NCI-H1436 (cell line): ENCODE results near the gene ANKRD22.
"Not testable (repeated sequence)": the region's sequence is repeated elsewhere in the genome, so short reads cannot be mapped to it uniquely, and the experiment has no call there.

Source experiments
- DNase-seq: peaks from one replicate; lab custom pipeline; 2025; lab: John Stamatoyannopoulos, UW

Gene ANKRD22

GRCh38 chr10:88851706-88852105, at the start of gene ANKRD22:
Gene ANKRD22 (minus strand): TSS chr10:88851844. CDS start chr10:88851607, 237 bp downstream.
- DNase-seq: no peak

GRCh38 chr10:88899886-88900285, 48.2 kb upstream of the ANKRD22 start:
- no peak for DNase-seq

- no peak for DNase-seq
These were observed 47.1 kb upstream of the ANKRD22 start for GRCh38 chr10:88898727-88899126.

- DNase-seq: no peak
These were observed 45.6 kb upstream of the ANKRD22 start for GRCh38 chr10:88896994-88897853.

GRCh38 chr10:88896372-88896993, 44.8 kb upstream of the ANKRD22 start:
- no peak for DNase-seq

GRCh38 chr10:88895250-88895649, 43.6 kb upstream of the ANKRD22 start:
- DNase-seq: no peak

- DNase-seq: no peak
These were observed 42.0 kb upstream of the ANKRD22 start for GRCh38 chr10:88893611-88894010.

- DNase-seq: no peak
These were observed 40.8 kb upstream of the ANKRD22 start for GRCh38 chr10:88892222-88892967.

GRCh38 chr10:88890681-88891381, 39.2 kb upstream of the ANKRD22 start:
- DNase-seq: no peak

- DNase-seq: no peak
These were observed 38.1 kb upstream of the ANKRD22 start for GRCh38 chr10:88889559-88890337.

- DNase-seq: no peak
These were observed 37.3 kb upstream of the ANKRD22 start for GRCh38 chr10:88888810-88889445.

GRCh38 chr10:88886557-88886956, 34.9 kb upstream of the ANKRD22 start:
- DNase-seq: no peak

- no peak for DNase-seq
These were observed 31.8 kb upstream of the ANKRD22 start for GRCh38 chr10:88883448-88883809.

GRCh38 chr10:88882646-88883447, 31.2 kb upstream of the ANKRD22 start:
- not testable (repeated sequence) for DNase-seq

- no peak for DNase-seq
These were observed 30.4 kb upstream of the ANKRD22 start for GRCh38 chr10:88881922-88882645.

GRCh38 chr10:88881320-88881719, 29.7 kb upstream of the ANKRD22 start:
- DNase-seq: no peak

- DNase-seq: peak; percentile 23
These were observed 28.8 kb upstream of the ANKRD22 start for GRCh38 chr10:88880282-88881076.

- peak; percentile 24 for DNase-seq
These were observed 28.1 kb upstream of the ANKRD22 start, which contains the start of gene STAMBPL1 for GRCh38 chr10:88879534-88880281. Gene STAMBPL1 (plus strand): TSS chr10:88880245. CDS start chr10:88901709, 21,464 bp downstream.
